Pons (tissue), 1 donor: ENCODE measurements around the gene LGALS7B.
"Not testable (repeated sequence)": the region's sequence is repeated elsewhere in the genome, so short reads cannot be mapped to it uniquely, and the experiment has no call there.

Experiments used
- DNase-seq: peaks from one replicate; pipeline ENCODE4 v3.0.0-alpha.2; 2016; ENCODE audit warnings: low spot score

LGALS7B gene

GRCh38 chr19:38821230-38821825, 32.3 kb downstream of the LGALS7B start:
- DNase-seq, result not testable (repeated sequence)

- not testable (repeated sequence) for DNase-seq
Measured at GRCh38 chr19:38825936-38826335, 36.9 kb downstream of the LGALS7B start.

- no peak for DNase-seq
Measured at GRCh38 chr19:38826856-38827551, 38.0 kb downstream of the LGALS7B start.

GRCh38 chr19:38829203-38829602, 40.2 kb downstream of the LGALS7B start:
- DNase-seq, result not testable (repeated sequence)

GRCh38 chr19:38830039-38830733, 41.2 kb downstream of the LGALS7B start:
- DNase-seq, result no peak

GRCh38 chr19:38831142-38831605, 42.2 kb downstream of the LGALS7B start:
- peak; percentile 46 for DNase-seq

GRCh38 chr19:38833092-38833425, 44.1 kb downstream of the LGALS7B start:
- DNase-seq, result no peak

- DNase-seq, result no peak
Measured at GRCh38 chr19:38834104-38834490, 45.1 kb downstream of the LGALS7B start.

- no peak for DNase-seq
Measured at GRCh38 chr19:38834590-38834989, 45.6 kb downstream of the LGALS7B start.

GRCh38 chr19:38836159-38836982, 47.4 kb downstream of the LGALS7B start:
- DNase-seq, result no peak

- DNase-seq, result no peak
Measured at GRCh38 chr19:38836983-38837626, 48.1 kb downstream of the LGALS7B start.

- DNase-seq, result no peak
Measured at GRCh38 chr19:38837656-38838121, 48.7 kb downstream of the LGALS7B start.

GRCh38 chr19:38838208-38838985, 49.4 kb downstream of the LGALS7B start:
- DNase-seq, result no peak

- DNase-seq, result no peak
Measured at GRCh38 chr19:38838986-38839761, 50.2 kb downstream of the LGALS7B start.

GRCh38 chr19:38839816-38840582, 51.0 kb downstream of the LGALS7B start:
- no peak for DNase-seq

GRCh38 chr19:38840583-38840968, 51.6 kb downstream of the LGALS7B start:
- no peak for DNase-seq
